Panc1 (cell line): ENCODE results near the gene KERA. TPM values are rescaled to one million over a fixed set of nuclear protein-coding genes. Genes with fewer than 3 reads are reported as not detected.

Source experiments
- ATAC-seq: fragments of 200-7000 bp; cut with Tn5 transposase; 2 replicates; pipeline ENCODE4 v1.9.1; 2020; ENCODE audit warnings: mild to moderate bottlenecking, moderate library complexity
- BruUV-seq: library from RNA; stranded (reverse); fragments of 400-500 nt; replicated peaks from 2 replicates; lab custom pipeline; 2021; lab: Mats Ljungman, UMichigan
- CTCF ChIA-PET: fragments of 300-600 bp; sonication (Branson Sonifier 250); formaldehyde crosslinking; loops from one replicate; lab custom pipeline; 2022; ENCODE audit warnings: antibody characterized with exemption; lab: Charles Lee
- POLR2A ChIA-PET: fragments of 300-600 bp; sonication (Branson Sonifier 250); formaldehyde crosslinking; loops from one replicate; lab custom pipeline; 2022; ENCODE audit warnings: antibody characterized with exemption; lab: Charles Lee
- DNase-seq: peaks from one replicate; pipeline ENCODE4 v3.0.0-alpha.2; 2010; ENCODE audit warnings: low read depth, low spot score
- H3K27ac ChIP-seq: 2 replicates; pipeline ENCODE4 v1.5.1; 2011; ENCODE audit warnings: mild to moderate bottlenecking, low read length, inconsistent platforms
- H3K27me3 ChIP-seq: fragments of 200-500 bp; sonication (Bioruptor generic); 2 replicates; pipeline ENCODE4 v1.6.0; 2014; ENCODE audit warnings: low read length, inconsistent platforms; ENCODE audit not compliant: control insufficient read depth, insufficient read depth
- H3K36me3 ChIP-seq: fragments of 200-500 bp; sonication (Bioruptor generic); 2 replicates; pipeline ENCODE4 v1.5.1; 2014; ENCODE audit warnings: inconsistent platforms, mild to moderate bottlenecking, low read length, moderate library complexity; ENCODE audit not compliant: control insufficient read depth, insufficient read depth
- H3K4me1 ChIP-seq: 2 replicates; pipeline ENCODE4 v1.5.1; 2011; ENCODE audit warnings: inconsistent platforms, mild to moderate bottlenecking, low read length, moderate library complexity; ENCODE audit not compliant: control insufficient read depth, insufficient read depth
- H3K4me3 ChIP-seq, 2 experiments: 2 replicates each; pipeline ENCODE4 v1.5.1; 2011 to 2012; ENCODE audit warnings: low read depth in 2 of 2, low read length in 2 of 2, mild to moderate bottlenecking in 2 of 2, inconsistent platforms in 1 of 2, moderate library complexity in 1 of 2
- H3K9me3 ChIP-seq: fragments of 200-500 bp; sonication (Bioruptor generic); 2 replicates; pipeline ENCODE4 v1.5.1; 2014; ENCODE audit warnings: low read depth, mild to moderate bottlenecking, inconsistent platforms, low read length, moderate library complexity; ENCODE audit not compliant: control insufficient read depth, insufficient read depth
- POLR2AphosphoS5 ChIP-seq: IDR thresholded peaks from 2 replicates; pipeline ENCODE4 v1.6.1; 2012; ENCODE audit warnings: mild to moderate bottlenecking, low read depth, low read length, moderate library complexity
- SIN3A ChIP-seq: IDR thresholded peaks from 2 replicates; pipeline ENCODE4 v1.6.1; 2012; ENCODE audit warnings: low read depth, mild to moderate bottlenecking, low read length, moderate library complexity, borderline replicate concordance; ENCODE audit not compliant: insufficient read depth
- TCF7L2 ChIP-seq: IDR thresholded peaks from 2 replicates; pipeline ENCODE4 v1.6.1; 2011; ENCODE audit warnings: mild to moderate bottlenecking, low read depth, low read length, inconsistent platforms
- in situ Hi-C: cut with HindIII; loops from 2 replicates; pipeline ENCODE4 v1.10.0; 2016; ENCODE audit warnings: low sequenced_read_pairs, low pct_unique_long_range_greater_than_20kb
- intact Hi-C: fragments of 100-400 bp; cut with micrococcal nuclease; formaldehyde crosslinking; loops from one replicate; pipeline ENCODE4 v1.10.0; 2022; ENCODE audit not compliant: unreplicated experiment
- total RNA-seq: library from RNA; stranded (reverse); gene quantifications from one replicate; pipeline ENCODE4 v1.2.1, GENCODE V29; 2021; ENCODE audit not compliant: unreplicated experiment
- TF ChIP-seq, protein P1 (sequence below), 2 experiments: IDR thresholded peaks; 2 replicates each; pipeline ENCODE4 v1.6.1; 2011 to 2012; ENCODE audit warnings: low read depth in 2 of 2, control low read depth in 1 of 2, low read length in 1 of 2, mild to moderate bottlenecking in 1 of 2, moderate library complexity in 1 of 2; ENCODE audit not compliant: insufficient read depth in 1 of 2
- TF ChIP-seq, protein P2 (sequence below): fragments of 450-650 bp; IDR thresholded peaks from 2 replicates; pipeline ENCODE4 v1.5.1; 2017; ENCODE audit warnings: mild to moderate bottlenecking

Gene KERA
- total RNA-seq, 1 experiment from 2014 or later = not detected

DNA sequence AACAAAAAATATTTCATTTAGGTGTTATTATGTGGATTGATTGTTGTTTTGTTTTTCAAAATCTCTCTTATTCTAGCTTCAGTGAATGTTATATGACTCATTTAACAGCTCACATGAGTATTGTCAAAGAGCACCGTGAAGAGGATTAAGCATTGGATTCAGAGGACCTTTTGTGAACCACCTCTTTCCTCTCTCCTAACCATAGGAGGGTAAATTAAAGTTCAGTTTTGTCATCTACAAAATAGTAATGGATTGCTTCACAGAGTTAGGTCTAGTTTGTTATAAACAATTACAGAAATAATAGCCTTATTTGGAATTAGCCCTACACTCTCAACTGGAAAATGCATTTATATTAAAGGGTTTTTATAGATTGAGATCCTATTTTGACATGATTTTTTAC lies 962 bp upstream of the KERA start:
- Histone ChIP-seq H3K9me3 (no peaks in the 10 kb centered on the region), H3K36me3 (no peaks in the 10 kb centered on the region), H3K4me3 (no peak overlapping the region), H3K4me1 (no peaks in the 10 kb centered on the region), H3K27ac (no peak overlapping the region), H3K27me3 (no peaks in the 10 kb centered on the region)
- intact Hi-C loops = no loop called here
- no TSS peak for BruUV-seq
- TF ChIP-seq, protein P1, sequence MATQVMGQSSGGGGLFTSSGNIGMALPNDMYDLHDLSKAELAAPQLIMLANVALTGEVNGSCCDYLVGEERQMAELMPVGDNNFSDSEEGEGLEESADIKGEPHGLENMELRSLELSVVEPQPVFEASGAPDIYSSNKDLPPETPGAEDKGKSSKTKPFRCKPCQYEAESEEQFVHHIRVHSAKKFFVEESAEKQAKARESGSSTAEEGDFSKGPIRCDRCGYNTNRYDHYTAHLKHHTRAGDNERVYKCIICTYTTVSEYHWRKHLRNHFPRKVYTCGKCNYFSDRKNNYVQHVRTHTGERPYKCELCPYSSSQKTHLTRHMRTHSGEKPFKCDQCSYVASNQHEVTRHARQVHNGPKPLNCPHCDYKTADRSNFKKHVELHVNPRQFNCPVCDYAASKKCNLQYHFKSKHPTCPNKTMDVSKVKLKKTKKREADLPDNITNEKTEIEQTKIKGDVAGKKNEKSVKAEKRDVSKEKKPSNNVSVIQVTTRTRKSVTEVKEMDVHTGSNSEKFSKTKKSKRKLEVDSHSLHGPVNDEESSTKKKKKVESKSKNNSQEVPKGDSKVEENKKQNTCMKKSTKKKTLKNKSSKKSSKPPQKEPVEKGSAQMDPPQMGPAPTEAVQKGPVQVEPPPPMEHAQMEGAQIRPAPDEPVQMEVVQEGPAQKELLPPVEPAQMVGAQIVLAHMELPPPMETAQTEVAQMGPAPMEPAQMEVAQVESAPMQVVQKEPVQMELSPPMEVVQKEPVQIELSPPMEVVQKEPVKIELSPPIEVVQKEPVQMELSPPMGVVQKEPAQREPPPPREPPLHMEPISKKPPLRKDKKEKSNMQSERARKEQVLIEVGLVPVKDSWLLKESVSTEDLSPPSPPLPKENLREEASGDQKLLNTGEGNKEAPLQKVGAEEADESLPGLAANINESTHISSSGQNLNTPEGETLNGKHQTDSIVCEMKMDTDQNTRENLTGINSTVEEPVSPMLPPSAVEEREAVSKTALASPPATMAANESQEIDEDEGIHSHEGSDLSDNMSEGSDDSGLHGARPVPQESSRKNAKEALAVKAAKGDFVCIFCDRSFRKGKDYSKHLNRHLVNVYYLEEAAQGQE (IDR thresholded peaks at IDR 0.05; ENCODE audit: insufficient read depth in 1 of 2, low read depth in 2 of 2, low read length in 1 of 2) = no peak
- no peak for TF ChIP-seq SIN3A
- TF ChIP-seq TCF7L2 = no peak
- TF ChIP-seq, protein P2, sequence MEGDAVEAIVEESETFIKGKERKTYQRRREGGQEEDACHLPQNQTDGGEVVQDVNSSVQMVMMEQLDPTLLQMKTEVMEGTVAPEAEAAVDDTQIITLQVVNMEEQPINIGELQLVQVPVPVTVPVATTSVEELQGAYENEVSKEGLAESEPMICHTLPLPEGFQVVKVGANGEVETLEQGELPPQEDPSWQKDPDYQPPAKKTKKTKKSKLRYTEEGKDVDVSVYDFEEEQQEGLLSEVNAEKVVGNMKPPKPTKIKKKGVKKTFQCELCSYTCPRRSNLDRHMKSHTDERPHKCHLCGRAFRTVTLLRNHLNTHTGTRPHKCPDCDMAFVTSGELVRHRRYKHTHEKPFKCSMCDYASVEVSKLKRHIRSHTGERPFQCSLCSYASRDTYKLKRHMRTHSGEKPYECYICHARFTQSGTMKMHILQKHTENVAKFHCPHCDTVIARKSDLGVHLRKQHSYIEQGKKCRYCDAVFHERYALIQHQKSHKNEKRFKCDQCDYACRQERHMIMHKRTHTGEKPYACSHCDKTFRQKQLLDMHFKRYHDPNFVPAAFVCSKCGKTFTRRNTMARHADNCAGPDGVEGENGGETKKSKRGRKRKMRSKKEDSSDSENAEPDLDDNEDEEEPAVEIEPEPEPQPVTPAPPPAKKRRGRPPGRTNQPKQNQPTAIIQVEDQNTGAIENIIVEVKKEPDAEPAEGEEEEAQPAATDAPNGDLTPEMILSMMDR = no peak
- TF ChIP-seq POLR2AphosphoS5 = no peak
- in situ Hi-C loops = no loop called here
- ATAC-seq (no peak), DNase-seq (no peak)
- ChIA-PET CTCF (no interaction called here), POLR2A (no interaction called here)

DNA sequence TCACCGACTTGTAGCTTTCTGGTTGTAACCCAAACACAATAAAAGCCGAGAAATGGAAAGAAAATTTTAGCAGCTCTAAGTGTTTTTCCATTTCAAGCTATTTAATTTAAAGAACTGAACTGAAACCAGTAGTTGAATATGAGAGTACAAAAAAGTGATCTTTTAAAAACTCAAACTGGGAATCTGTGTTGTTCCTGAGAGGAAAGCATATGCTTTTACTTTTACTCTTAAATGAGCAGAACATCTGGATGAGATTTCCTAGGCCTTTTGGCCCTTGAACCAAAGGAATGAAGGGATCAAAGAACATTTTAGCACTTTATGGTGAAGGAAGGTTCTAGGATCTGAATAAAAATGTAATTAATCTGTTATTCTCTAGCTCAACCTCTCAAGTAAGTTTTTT lies 1.3 kb downstream of the KERA start:
- Histone ChIP-seq H3K4me3 (no peak overlapping the region), H3K27me3 (no peaks in the 10 kb centered on the region), H3K9me3 (no peaks in the 10 kb centered on the region), H3K4me1 (no peaks in the 10 kb centered on the region), H3K36me3 (no peaks in the 10 kb centered on the region), H3K27ac (no peak overlapping the region)
- ATAC-seq (no peak), DNase-seq (no peak)
- intact Hi-C loops (no loop called here), in situ Hi-C loops (no loop called here)
- POLR2A ChIA-PET = no interaction called here
- TF ChIP-seq, protein P1 (IDR thresholded peaks at IDR 0.05; ENCODE audit: insufficient read depth in 1 of 2, low read depth in 2 of 2, low read length in 1 of 2) = no peak
- TF ChIP-seq TCF7L2 = no peak
- TF ChIP-seq, protein P2 = no peak
- TF ChIP-seq SIN3A = no peak
- TF ChIP-seq POLR2AphosphoS5 = no peak
- BruUV-seq = no TSS peak
- CTCF ChIA-PET = no interaction called here
